NB4 (cell line): ENCODE data around the gene SUMF1.

Source experiments
- POLR2A ChIP-seq: IDR thresholded peaks from 2 replicates; pipeline ENCODE4 v1.6.1; 2011; ENCODE audit warnings: mild to moderate bottlenecking; ENCODE audit not compliant: insufficient read length; ENCODE audit errors: extremely low read depth
- TF ChIP-seq, protein P1 (sequence below): IDR thresholded peaks from 2 replicates; pipeline ENCODE4 v1.6.1; 2011; ENCODE audit warnings: low read depth, low read length
- TF ChIP-seq, protein P2 (sequence below): IDR thresholded peaks from one replicate; pipeline ENCODE4 v1.5.1; 2012; ENCODE audit warnings: low read depth, low read length

DNA sequence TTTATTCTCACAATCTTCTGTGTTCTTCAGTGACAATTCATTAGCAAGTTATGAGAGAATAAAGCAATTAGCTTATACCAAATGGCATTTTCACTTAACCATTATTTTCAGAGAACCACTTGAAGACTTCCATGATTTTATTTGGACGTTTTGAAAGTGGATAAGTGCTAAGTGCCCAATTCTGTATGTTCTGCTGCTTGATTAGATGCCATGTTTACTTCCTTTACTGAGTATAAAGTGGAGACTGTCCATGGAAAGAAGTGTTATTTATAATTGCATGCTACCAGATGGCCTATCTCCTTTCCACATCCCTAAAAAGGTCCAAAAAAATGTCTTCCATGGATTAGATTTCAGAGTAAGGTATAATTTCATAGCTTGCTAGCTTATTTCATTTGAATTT, 69.6 kb downstream of the SUMF1 start:
- TF ChIP-seq, protein P1, sequence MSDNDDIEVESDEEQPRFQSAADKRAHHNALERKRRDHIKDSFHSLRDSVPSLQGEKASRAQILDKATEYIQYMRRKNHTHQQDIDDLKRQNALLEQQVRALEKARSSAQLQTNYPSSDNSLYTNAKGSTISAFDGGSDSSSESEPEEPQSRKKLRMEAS = no peak
- TF ChIP-seq, protein P2, sequence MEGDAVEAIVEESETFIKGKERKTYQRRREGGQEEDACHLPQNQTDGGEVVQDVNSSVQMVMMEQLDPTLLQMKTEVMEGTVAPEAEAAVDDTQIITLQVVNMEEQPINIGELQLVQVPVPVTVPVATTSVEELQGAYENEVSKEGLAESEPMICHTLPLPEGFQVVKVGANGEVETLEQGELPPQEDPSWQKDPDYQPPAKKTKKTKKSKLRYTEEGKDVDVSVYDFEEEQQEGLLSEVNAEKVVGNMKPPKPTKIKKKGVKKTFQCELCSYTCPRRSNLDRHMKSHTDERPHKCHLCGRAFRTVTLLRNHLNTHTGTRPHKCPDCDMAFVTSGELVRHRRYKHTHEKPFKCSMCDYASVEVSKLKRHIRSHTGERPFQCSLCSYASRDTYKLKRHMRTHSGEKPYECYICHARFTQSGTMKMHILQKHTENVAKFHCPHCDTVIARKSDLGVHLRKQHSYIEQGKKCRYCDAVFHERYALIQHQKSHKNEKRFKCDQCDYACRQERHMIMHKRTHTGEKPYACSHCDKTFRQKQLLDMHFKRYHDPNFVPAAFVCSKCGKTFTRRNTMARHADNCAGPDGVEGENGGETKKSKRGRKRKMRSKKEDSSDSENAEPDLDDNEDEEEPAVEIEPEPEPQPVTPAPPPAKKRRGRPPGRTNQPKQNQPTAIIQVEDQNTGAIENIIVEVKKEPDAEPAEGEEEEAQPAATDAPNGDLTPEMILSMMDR = no peak
- no peak for TF ChIP-seq POLR2A
